Activated T-cell treated with anti-CD3 and anti-CD28 coated beads, Interleukin-2, amount 50 U/mL, for 1 hour (primary cell): Measurements from ENCODE around the gene NFYA.

ENCODE experiments used
- DNase-seq: peaks from one replicate; pipeline ENCODE4 v3.0.0-alpha.2; 2020

The NFYA gene

DNA sequence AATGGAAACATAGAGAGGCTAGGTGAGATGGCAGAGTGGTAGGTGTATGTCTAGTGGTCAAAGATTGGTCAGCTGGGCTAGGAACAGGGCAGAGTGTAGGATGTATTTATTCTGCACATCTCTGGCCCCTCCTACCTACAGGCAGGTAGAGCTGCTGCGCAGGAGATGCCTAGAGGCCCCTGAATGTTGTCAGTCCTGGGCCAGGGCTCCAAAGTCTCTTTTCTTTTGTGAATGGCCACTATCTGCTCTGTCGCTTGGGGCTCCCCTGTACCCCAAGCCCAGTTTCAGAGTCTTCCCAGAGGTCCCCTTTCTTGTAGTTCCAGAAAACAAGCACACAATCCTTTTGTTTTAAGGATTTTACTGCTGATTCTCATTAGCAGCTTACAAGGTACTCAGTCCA lies 25.5 kb upstream of the NFYA start:
- no peak for DNase-seq

DNA sequence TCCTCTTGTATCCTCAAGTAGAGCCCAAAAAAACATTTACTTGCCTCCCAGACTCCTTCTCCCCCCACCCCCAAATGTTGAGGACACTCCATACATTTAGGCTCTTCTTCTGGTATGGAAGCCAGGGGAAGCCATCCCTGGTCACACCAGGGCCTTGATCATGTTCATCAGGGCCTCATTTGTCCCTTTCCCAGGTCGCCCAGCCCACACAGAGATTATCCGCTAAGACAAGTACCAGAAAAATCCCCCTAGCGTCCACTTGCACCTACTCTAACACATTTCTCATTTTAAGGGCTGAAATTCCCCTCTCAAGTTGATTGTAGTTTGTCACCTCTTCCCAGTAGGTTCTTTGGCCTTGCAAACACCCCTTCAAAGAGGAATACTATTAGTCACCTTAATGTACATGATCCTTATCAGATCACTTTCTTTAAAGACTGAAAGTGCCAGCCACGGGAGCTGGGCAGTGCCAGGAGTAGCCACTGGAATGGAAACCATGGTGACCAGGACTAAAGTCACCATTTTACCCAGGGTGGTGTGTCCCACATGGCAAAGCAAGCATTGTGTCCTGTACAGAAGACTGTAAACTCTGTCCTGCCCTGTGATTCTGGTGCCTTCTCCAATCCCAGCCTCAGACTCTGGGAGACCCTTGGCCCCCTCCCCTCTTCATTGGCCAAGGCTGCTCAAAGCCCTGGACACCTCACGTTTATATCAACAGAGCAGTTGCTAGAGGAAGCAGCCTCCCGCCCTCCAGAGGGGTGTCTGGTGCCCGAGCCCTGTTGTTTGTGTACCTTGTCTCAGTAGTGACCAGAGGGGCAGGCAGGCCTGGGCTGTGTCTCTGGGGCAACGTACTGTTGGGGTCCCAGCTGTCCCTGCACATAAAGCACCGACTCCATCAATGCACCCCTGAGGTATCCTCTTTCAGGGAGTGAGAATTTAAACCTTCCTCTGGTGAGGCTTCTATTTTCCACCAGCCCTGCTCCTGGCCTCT lies 24.7 kb upstream of the NFYA start:
- DNase-seq, result no peak

- no peak for DNase-seq
Measured at GRCh38 chr6:41049521-41049920, 23.3 kb upstream of the NFYA start.

DNA sequence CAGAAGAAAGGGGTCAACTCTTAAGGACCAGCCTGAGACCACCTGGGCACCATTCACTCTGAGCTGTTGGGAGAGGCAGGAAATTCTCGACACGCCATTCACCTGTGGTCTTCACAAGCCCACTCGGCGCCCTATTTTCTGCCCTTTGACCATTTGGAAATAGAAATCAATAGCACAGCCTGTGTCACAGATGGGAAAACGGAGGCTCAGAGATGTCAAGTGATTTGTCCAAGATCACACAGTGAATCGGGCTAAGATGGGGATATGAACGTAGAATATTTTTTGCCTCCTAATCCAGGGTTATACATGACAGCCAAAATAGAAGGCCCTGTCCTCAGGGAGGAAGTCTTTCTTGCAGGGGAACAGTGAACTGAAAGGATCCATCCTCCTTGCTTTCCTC lies 22.8 kb upstream of the NFYA start:
- DNase-seq, result no peak

GRCh38 chr6:41050536-41050935 lies 22.2 kb upstream of the NFYA start:
- DNase-seq, result no peak

DNA sequence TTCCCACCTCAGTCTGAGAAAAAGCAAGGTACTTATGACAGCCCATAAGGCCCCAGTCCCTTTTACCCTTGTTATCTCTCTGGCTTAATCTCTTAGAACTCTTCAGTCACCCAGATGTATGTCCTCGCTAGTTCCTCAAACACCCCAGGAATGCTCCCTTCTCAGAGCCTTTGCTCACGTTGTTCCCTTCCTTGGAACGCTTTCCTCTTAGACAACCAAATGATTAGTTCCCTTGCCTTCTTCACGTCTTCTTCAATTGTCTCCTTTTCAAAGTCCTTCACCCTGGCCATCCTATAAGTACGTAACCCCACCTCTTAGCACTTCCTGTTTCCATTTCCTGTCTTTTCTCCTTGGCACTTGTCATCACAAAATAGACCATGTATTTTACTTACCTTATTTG lies 20.9 kb upstream of the NFYA start:
- no peak for DNase-seq

- DNase-seq, result no peak
Measured at GRCh38 chr6:41053041-41053440, 19.7 kb upstream of the NFYA start, which contains the start of gene APOBEC2. APOBEC2 (plus strand) TSS chr6:41053202; CDS start chr6:41053348, 146 bp downstream.

DNA sequence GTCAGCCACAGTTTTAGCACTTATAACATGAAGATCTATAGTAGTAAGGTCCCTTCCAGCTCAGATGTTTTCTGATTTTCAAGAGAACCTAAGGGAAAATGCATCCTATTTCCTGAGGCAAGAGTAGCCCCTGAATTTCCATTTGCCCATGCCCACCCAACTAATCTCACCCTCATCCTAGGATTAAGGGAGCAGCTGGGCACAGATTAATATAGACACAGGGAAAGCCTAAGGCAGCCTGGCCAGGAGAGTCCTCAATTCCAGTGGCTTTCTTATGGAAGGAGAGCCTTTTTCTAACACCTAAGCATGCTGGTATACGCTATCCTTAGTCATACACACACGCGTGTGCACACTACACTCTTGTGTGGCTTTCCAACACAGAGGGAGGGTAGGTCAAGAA lies 18.3 kb upstream of the NFYA start:
- no peak for DNase-seq

- no peak for DNase-seq
Measured at GRCh38 chr6:41055149-41055548, 17.6 kb upstream of the NFYA start.

DNA sequence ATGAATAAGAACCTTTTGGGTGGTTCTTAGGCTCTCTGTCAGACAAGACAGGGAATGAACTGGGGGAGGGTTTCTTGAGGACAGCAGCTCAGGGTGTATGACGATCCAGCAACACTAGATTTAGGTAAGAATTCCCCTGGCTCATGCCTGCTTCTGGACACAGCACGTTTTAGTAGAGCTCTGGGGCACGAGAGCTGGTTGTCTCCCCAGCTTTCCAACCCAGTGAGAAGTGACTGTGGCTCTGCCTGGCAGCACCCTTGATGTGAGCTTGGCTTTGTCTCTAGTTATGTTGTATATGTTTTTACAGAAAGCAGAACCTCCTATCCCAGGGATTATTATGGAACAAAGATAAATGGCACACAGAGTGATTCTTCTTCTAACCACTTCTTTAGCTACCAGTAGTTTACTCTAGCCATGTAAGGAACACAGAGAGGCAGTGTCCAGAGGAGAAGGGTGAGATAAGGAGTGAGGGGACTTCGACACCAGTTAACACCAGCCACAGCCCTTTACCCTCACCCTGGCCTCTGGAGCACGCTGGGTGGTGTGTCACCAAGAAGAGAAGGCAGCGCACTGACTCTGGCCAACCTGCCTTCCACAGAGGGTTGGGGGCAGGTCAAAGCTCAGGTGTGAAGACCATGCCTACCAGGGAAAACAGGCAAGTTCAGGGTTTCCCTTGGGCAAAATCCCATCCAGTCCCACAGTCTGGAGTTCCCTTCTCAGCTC lies 15.8 kb upstream of the NFYA start:
- DNase-seq, result no peak

- no peak for DNase-seq
Measured at GRCh38 chr6:41058783-41059181, 14.0 kb upstream of the NFYA start.

DNA sequence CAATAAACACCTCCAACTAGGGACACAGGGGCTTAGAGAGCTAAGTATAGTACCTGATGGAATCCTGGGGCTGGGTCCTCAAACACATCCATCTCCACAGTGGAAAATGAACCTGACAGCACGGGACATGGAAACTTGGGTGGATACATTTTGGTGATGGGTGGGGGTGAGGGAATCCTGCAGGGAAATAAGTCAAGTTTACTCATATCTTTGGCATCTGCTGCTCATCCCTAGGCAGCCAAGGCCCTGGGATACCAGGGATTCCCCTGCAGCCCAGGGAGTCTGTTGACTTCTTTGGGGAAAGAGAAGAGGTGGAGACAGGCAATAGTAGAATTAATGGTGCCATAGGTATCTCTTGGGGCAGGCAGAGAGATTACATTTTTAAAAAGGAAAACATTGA lies 13.2 kb upstream of the NFYA start:
- no peak for DNase-seq

- DNase-seq, result no peak
Measured at GRCh38 chr6:41061196-41061726, 11.5 kb upstream of the NFYA start.

DNA sequence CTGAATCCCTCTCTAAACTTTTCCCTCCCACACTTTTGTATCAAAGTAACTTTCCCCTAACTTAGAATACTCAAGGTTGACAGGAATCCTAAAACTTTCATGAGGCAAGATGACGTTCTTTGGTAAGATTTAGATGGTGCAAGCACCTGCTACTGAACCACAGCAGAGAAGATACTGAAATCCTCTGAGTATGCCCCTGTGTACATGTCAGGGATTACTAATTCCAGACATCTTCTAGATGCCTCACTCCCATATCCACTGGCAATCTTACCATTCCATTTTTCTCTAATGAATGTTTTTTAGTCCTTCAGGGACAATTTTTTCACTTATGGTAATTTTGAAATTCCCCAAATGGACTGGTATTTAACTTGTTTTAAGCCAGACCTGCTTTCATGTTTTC lies 10.7 kb upstream of the NFYA start:
- DNase-seq, result no peak

GRCh38 chr6:41063884-41064285 lies 8.9 kb upstream of the NFYA start:
- DNase-seq, result no peak

DNA sequence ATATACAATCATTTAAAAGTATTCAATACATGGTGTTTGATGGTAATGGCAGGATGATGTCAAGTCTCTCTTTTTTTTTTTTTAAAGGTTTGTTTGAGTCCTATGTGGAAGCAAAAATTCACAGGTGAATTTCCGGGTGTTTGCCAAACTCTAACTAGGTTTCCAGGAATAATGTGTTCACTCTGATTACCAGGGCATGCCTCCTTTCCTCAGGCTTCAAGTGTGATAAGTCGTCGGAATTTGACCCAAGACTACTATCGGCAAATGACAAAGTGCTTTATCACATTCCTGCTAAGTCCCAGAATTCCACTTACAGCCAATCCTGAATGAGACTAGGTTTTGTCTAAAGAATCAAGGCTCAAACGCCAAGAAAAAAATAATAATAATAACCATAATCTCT lies 7.9 kb upstream of the NFYA start:
- DNase-seq, result no peak

GRCh38 chr6:41065550-41066026 lies 7.2 kb upstream of the NFYA start:
- DNase-seq, result no peak

DNA sequence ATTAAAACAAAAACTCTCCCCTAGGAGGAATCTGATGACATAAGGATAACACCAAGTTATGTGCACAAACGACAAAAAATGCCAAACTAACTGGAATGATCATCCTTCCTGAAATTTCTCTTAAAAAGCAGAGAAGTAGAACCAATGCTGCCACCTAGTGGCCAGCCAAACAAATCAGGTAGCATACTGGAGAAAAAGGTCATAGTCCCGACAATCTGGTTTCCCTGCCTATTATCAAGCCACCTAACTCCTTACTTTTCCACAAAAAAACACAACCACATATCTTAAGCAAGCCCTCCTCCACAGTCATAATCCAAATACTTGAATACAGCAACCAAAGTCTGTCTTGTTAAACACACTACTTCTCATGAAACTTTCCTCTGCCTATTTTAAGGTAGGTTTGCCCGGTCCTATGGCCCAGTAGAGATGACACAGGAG lies 5.9 kb upstream of the NFYA start:
- peak; percentile 56 for DNase-seq

DNA sequence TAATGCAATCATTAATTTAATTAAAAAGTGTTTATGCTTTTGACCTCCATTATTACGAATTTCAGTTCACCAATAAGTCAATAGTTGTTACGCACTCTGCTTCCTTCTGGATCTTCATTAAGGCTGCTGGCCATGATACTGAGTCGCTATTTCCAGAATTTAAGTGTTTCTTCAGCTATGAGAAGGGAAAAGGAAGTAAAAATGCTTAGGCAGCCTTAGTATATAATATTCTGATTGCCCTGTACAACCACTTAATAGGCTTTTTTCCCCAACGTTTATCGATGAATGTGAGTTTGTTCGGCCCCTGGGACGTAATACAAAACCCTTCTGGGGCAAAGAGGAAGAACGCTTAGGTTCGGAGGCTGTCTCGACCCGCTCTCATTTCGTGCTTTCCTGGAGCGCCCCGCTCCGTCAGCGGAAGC lies 1.3 kb upstream of the NFYA start:
- no peak for DNase-seq

GRCh38 chr6:41071923-41072835 lies 595 bp upstream of the NFYA start, which contains the start of gene OARD1:
OARD1 (minus strand) TSS chr6:41072356; CDS start chr6:41071634, 722 bp downstream.
- DNase-seq, result peak; percentile 100

- DNase-seq, result peak; percentile 79
Measured at GRCh38 chr6:41073203-41073967, 611 bp downstream of the NFYA start.
